GM23338 (cell line): ENCODE data around the gene TMEM178A.

ENCODE experiments used
- CTCF ChIP-seq, 2 experiments: fragments of 200-600 bp in 1 of 2; sonication (generic) in 1 of 2; conservative IDR thresholded peaks; 2 replicates each; pipeline versions ENCODE4 v1.5.1 to v1.6.1; 2016 to 2017; ENCODE audit warnings: antibody characterized with exemption in 2 of 2, low read depth in 2 of 2, mild to moderate bottlenecking in 2 of 2, moderate library complexity in 1 of 2
- POLR2AphosphoS5 ChIP-seq: IDR thresholded peaks from 2 replicates; pipeline ENCODE4 v1.6.1; 2016; ENCODE audit warnings: antibody characterized with exemption, low read depth

GRCh38 chr2:39620067-39620466, 45.6 kb upstream of the TMEM178A start:
- TF ChIP-seq POLR2AphosphoS5 (no peak), CTCF (conservative IDR thresholded peaks at IDR 0.05; ENCODE audit: low read depth in 2 of 2) (no peak)
